HG02885 (cell line): ENCODE data around the gene NTN4.
"Not testable (repeated sequence)": the region's sequence is repeated elsewhere in the genome, so short reads cannot be mapped to it uniquely, and the experiment has no call there.

ENCODE experiments used
- ATAC-seq: cut with Tn5 transposase; IDR thresholded peaks from one replicate; pipeline ENCODE4 v1.9.1; 2021; ENCODE audit warnings: mild to moderate bottlenecking; ENCODE audit not compliant: unreplicated experiment, poor library complexity

NTN4 gene

GRCh38 chr12:95674163-95674562, 116.4 kb downstream of the NTN4 start:
- ATAC-seq = no peak

- no peak for ATAC-seq
Measured at GRCh38 chr12:95673576-95673975, 117.0 kb downstream of the NTN4 start.

- ATAC-seq = no peak
Measured at GRCh38 chr12:95672166-95672565, 118.4 kb downstream of the NTN4 start.

- no peak for ATAC-seq
Measured at GRCh38 chr12:95671265-95671664, 119.3 kb downstream of the NTN4 start.

- ATAC-seq = no peak
Measured at GRCh38 chr12:95663525-95663924, 127.0 kb downstream of the NTN4 start.

GRCh38 chr12:95661360-95661759, 129.2 kb downstream of the NTN4 start:
- ATAC-seq = no peak

- ATAC-seq = no peak
Measured at GRCh38 chr12:95658386-95658785, 132.2 kb downstream of the NTN4 start.

GRCh38 chr12:95654665-95655064, 135.9 kb downstream of the NTN4 start:
- ATAC-seq = not testable (repeated sequence)

- ATAC-seq = no peak
Measured at GRCh38 chr12:95653771-95654546, 136.6 kb downstream of the NTN4 start.

- no peak for ATAC-seq
Measured at GRCh38 chr12:95651681-95652080, 138.9 kb downstream of the NTN4 start.

- ATAC-seq = no peak
Measured at GRCh38 chr12:95648990-95649791, 141.4 kb downstream of the NTN4 start.

GRCh38 chr12:95646781-95647190, 143.8 kb downstream of the NTN4 start:
- no peak for ATAC-seq

- no peak for ATAC-seq
Measured at GRCh38 chr12:95643256-95643655, 147.3 kb downstream of the NTN4 start.

GRCh38 chr12:95642583-95642982, 148.0 kb downstream of the NTN4 start:
- ATAC-seq = no peak

- no peak for ATAC-seq
Measured at GRCh38 chr12:95641299-95641952, 149.1 kb downstream of the NTN4 start.

GRCh38 chr12:95640516-95640915, 150.0 kb downstream of the NTN4 start:
- no peak for ATAC-seq

- ATAC-seq = no peak
Measured at GRCh38 chr12:95637471-95638155, 153.0 kb downstream of the NTN4 start.

GRCh38 chr12:95637010-95637409, 153.6 kb downstream of the NTN4 start:
- ATAC-seq = no peak

GRCh38 chr12:95634622-95635621, 155.6 kb downstream of the NTN4 start:
- no peak for ATAC-seq
